Progenitor cell of endocrine pancreas (in vitro differentiated cells): Measurements from ENCODE around the gene ASB13. TPM values are rescaled to one million over a fixed set of nuclear protein-coding genes. Genes with fewer than 3 reads are reported as not detected.

Source experiments
- DNase-seq: peaks from one replicate; pipeline ENCODE4 v3.0.0; 2021; ENCODE audit warnings: low spot score; ENCODE audit not compliant: unreplicated experiment
- H3K27ac Mint-ChIP-seq: 2 replicates; pipeline ENCODE4 v1.8.0; 2021; ENCODE audit warnings: mild to moderate bottlenecking, moderate library complexity, mixed read lengths
- H3K27me3 Mint-ChIP-seq: 2 replicates; pipeline ENCODE4 v1.8.0; 2021; ENCODE audit warnings: mixed read lengths
- H3K36me3 Mint-ChIP-seq: 2 replicates; pipeline ENCODE4 v1.8.0; 2022; ENCODE audit warnings: mixed read lengths; ENCODE audit not compliant: insufficient read depth
- H3K4me1 Mint-ChIP-seq: 2 replicates; pipeline ENCODE4 v1.8.0; 2021; ENCODE audit warnings: low read depth, mixed read lengths
- H3K4me3 Mint-ChIP-seq: 2 replicates; pipeline ENCODE4 v1.8.0; 2021; ENCODE audit warnings: low read depth, mild to moderate bottlenecking, moderate library complexity, mixed read lengths
- H3K9me3 Mint-ChIP-seq: 2 replicates; pipeline ENCODE4 v1.8.0; 2021; ENCODE audit warnings: low read depth, mixed read lengths
- CTCF ChIP-seq: fragments of 200-600 bp; sonication (generic); IDR thresholded peaks from one replicate; pipeline ENCODE4 v1.5.0; 2021; ENCODE audit warnings: antibody characterized with exemption, mild to moderate bottlenecking; ENCODE audit not compliant: unreplicated experiment
- total RNA-seq: library from RNA; stranded (reverse); gene quantifications from 2 replicates; pipeline ENCODE4 v1.2.1, GENCODE V29; 2021

Gene ASB13
- total RNA-seq, 1 donor from 2014 or later: 11.1 TPM

GRCh38 chr10:5633166-5633749 is 33.1 kb downstream of the ASB13 start:
- DNase-seq: no peak
- TF ChIP-seq CTCF: no peak
- peaks cover 21% of the 10 kb centered on the region for H3K4me1 Mint-ChIP-seq
- H3K36me3 Mint-ChIP-seq: no peaks in the 10 kb centered on the region
- no peaks in the 10 kb centered on the region for H3K9me3 Mint-ChIP-seq
- peaks cover 4% of the 10 kb centered on the region for H3K27me3 Mint-ChIP-seq
- H3K27ac Mint-ChIP-seq: no peak overlapping the region
- no peak overlapping the region for H3K4me3 Mint-ChIP-seq

GRCh38 chr10:5632446-5632845 is 33.9 kb downstream of the ASB13 start:
- DNase-seq: no peak
- Mint-ChIP-seq H3K4me3 (no peak overlapping the region), H3K36me3 (no peaks in the 10 kb centered on the region), H3K27ac (peak overlapping the region; percentile 50), H3K4me1 (peaks cover 21% of the 10 kb centered on the region), H3K27me3 (peaks cover 7% of the 10 kb centered on the region), H3K9me3 (no peaks in the 10 kb centered on the region)
- no peak for TF ChIP-seq CTCF

- Mint-ChIP-seq H3K4me1 (peaks cover 21% of the 10 kb centered on the region), H3K27ac (peak overlapping the region; percentile 50), H3K4me3 (no peak overlapping the region), H3K36me3 (no peaks in the 10 kb centered on the region), H3K27me3 (peaks cover 7% of the 10 kb centered on the region), H3K9me3 (no peaks in the 10 kb centered on the region)
- TF ChIP-seq CTCF: no peak
- DNase-seq: no peak
Measured at GRCh38 chr10:5631936-5632335, 34.5 kb downstream of the ASB13 start.

DNA sequence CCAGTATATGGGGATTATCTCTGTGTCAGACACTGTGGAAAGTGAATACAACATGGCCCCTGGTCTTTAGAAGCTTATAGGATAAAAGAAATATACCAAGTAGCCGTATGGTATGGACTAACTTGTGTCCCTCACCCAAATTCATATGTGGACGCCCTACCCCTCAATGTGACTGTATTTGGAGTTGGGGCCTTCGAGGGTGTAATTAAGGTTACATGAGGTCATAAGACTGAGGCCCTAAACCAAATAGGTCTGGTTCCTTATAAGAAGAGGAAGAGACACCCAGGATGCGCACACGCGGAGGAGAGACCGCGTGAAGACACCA is 36.3 kb downstream of the ASB13 start:
- H3K4me1 Mint-ChIP-seq: peaks cover 21% of the 10 kb centered on the region

GRCh38 chr10:5629303-5630111 is 36.9 kb downstream of the ASB13 start:
- peak; percentile 88 for TF ChIP-seq CTCF
- no peak overlapping the region for H3K4me3 Mint-ChIP-seq
- no peaks in the 10 kb centered on the region for H3K9me3 Mint-ChIP-seq
- peaks cover 7% of the 10 kb centered on the region for H3K27me3 Mint-ChIP-seq
- DNase-seq: peak; percentile 63
- H3K36me3 Mint-ChIP-seq: no peaks in the 10 kb centered on the region
- no peak overlapping the region for H3K27ac Mint-ChIP-seq
- peaks cover 21% of the 10 kb centered on the region for H3K4me1 Mint-ChIP-seq

More for the DNA sequence above, 36.3 kb downstream of the ASB13 start:
- no peaks in the 10 kb centered on the region for H3K9me3 Mint-ChIP-seq
- peak; percentile 5 for TF ChIP-seq CTCF
- DNase-seq: no peak
- H3K27me3 Mint-ChIP-seq: peaks cover 7% of the 10 kb centered on the region
- no peaks in the 10 kb centered on the region for H3K36me3 Mint-ChIP-seq
- no peak overlapping the region for H3K4me3 Mint-ChIP-seq
- H3K27ac Mint-ChIP-seq: no peak overlapping the region
